G401.6 (cell line): Measurements from ENCODE around the gene FAM161A.
A peak's percentile ranks its signal among the peaks of the same experiment; 100 is the strongest.
"Not testable (repeated sequence)": the region's sequence is repeated elsewhere in the genome, so short reads cannot be mapped to it uniquely, and the experiment has no call there.

Source experiments
- FAIRE-seq: peaks from 2 replicates; lab custom pipeline; 2012; peaks lifted over from hg19 to GRCh38; lab: Jason Lieb, UNC

Gene FAM161A

GRCh38 chr2:61853847-61854563, at the start of gene FAM161A:
Gene FAM161A (minus strand): TSS chr2:61854060. CDS start chr2:61854041, 19 bp downstream.
- no peak for FAIRE-seq

- FAIRE-seq: no peak
These were observed 46.4 kb upstream of the FAM161A start for GRCh38 chr2:61900281-61900680.

GRCh38 chr2:61898810-61899209, 45.0 kb upstream of the FAM161A start:
- FAIRE-seq: peak; percentile 53

- FAIRE-seq: no peak
These were observed 34.6 kb upstream of the FAM161A start, which contains the start of gene CCT4 for GRCh38 chr2:61888267-61889055. Gene CCT4 (minus strand): TSS chr2:61888656. CDS start chr2:61888507, 149 bp downstream.

- no peak for FAIRE-seq
These were observed 33.9 kb upstream of the FAM161A start for GRCh38 chr2:61887717-61888266.

- FAIRE-seq: no peak
These were observed 32.2 kb upstream of the FAM161A start for GRCh38 chr2:61885896-61886603.

- FAIRE-seq: no peak
These were observed 29.0 kb upstream of the FAM161A start for GRCh38 chr2:61882850-61883249.

- FAIRE-seq: not testable (repeated sequence)
These were observed 25.5 kb upstream of the FAM161A start for GRCh38 chr2:61879351-61879750.

GRCh38 chr2:61878761-61879160, 24.9 kb upstream of the FAM161A start:
- FAIRE-seq: no peak

GRCh38 chr2:61877571-61878245, 23.8 kb upstream of the FAM161A start:
- peak; percentile 34 for FAIRE-seq

GRCh38 chr2:61876400-61876799, 22.5 kb upstream of the FAM161A start:
- no peak for FAIRE-seq

GRCh38 chr2:61866482-61867089, 12.7 kb upstream of the FAM161A start:
- not testable (repeated sequence) for FAIRE-seq

GRCh38 chr2:61862085-61862484, 8.2 kb upstream of the FAM161A start:
- FAIRE-seq: no peak

GRCh38 chr2:61857224-61857623, 3.4 kb upstream of the FAM161A start:
- FAIRE-seq: no peak

- no peak for FAIRE-seq
These were observed 1.4 kb upstream of the FAM161A start for GRCh38 chr2:61855318-61855613.

- peak; percentile 95 for FAIRE-seq
These were observed 881 bp upstream of the FAM161A start for GRCh38 chr2:61854564-61855317.

- FAIRE-seq: no peak
These were observed 594 bp downstream of the FAM161A start for GRCh38 chr2:61853086-61853846.

- not testable (repeated sequence) for FAIRE-seq
These were observed 2.6 kb downstream of the FAM161A start for GRCh38 chr2:61851270-61851669.

GRCh38 chr2:61845320-61845719, 8.5 kb downstream of the FAM161A start:
- FAIRE-seq: no peak

- FAIRE-seq: no peak
These were observed 12.6 kb downstream of the FAM161A start for GRCh38 chr2:61841286-61841685.
